Subcutaneous adipose tissue (tissue), 4 donors: ENCODE results near the gene COL20A1. TPM values are rescaled to one million over a fixed set of nuclear protein-coding genes. Genes with fewer than 3 reads are reported as not detected.

Source experiments
- CTCF ChIP-seq: fragments of 450-650 bp; IDR thresholded peaks from one replicate; pipeline ENCODE4 v1.5.1; 2016; ENCODE audit warnings: low read depth, mild to moderate bottlenecking, control low read depth, antibody characterized with exemption, moderate library complexity
- total RNA-seq, 4 donors: library from RNA; depleted of rRNA; stranded (reverse); fragments of >200 nt; gene quantifications; one replicate each; pipeline ENCODE4 v1.1.0, GENCODE V29; 2016

The COL20A1 gene
- total RNA-seq, 4 donors from 2014 or later: not detected

GRCh38 chr20:63347081-63347741, 54.2 kb downstream of the COL20A1 start:
- TF ChIP-seq CTCF: no peak

GRCh38 chr20:63347950-63348827, 55.2 kb downstream of the COL20A1 start:
- TF ChIP-seq CTCF: no peak

GRCh38 chr20:63348828-63349515, 56.0 kb downstream of the COL20A1 start:
- TF ChIP-seq CTCF: no peak

GRCh38 chr20:63349516-63349895, 56.5 kb downstream of the COL20A1 start:
- no peak for TF ChIP-seq CTCF

GRCh38 chr20:63350196-63350595, 57.2 kb downstream of the COL20A1 start:
- no peak for TF ChIP-seq CTCF

GRCh38 chr20:63350597-63351325, 57.8 kb downstream of the COL20A1 start:
- TF ChIP-seq CTCF: no peak

GRCh38 chr20:63351326-63351700, 58.3 kb downstream of the COL20A1 start:
- TF ChIP-seq CTCF: no peak
